NCI-H524 (cell line): ENCODE data around the gene GTF3C1.

Experiments used
- DNase-seq, 2 experiments: peaks; one replicate each; lab custom pipeline; 2025; lab: John Stamatoyannopoulos, UW

Gene GTF3C1

GRCh38 chr16:27486760-27487159 is 63.0 kb downstream of the GTF3C1 start:
- no peak for DNase-seq

- no peak for DNase-seq
Observed at GRCh38 chr16:27486344-27486743, 63.4 kb downstream of the GTF3C1 start.

GRCh38 chr16:27485811-27486210 is 63.9 kb downstream of the GTF3C1 start:
- DNase-seq: no peak

GRCh38 chr16:27485126-27485525 is 64.6 kb downstream of the GTF3C1 start:
- DNase-seq: no peak

GRCh38 chr16:27483624-27484023 is 66.1 kb downstream of the GTF3C1 start:
- DNase-seq: no peak

DNA sequence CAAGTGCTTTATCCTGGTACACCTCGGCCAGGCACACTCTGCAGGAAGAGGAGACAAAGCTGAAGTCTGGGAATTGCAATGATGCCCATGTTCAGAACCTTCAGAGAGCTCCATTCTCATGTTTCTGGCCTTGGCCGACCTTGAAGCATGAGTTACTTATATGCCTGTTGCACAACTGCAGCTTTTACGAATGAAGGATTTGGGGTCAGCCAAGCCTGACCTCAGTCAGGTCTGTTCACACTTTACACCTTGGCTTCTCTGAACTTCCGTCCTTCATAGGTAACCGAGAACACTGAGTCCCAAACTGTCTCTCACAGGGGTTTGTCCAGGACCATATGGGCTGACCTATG is 66.7 kb downstream of the GTF3C1 start:
- no peak for DNase-seq

DNA sequence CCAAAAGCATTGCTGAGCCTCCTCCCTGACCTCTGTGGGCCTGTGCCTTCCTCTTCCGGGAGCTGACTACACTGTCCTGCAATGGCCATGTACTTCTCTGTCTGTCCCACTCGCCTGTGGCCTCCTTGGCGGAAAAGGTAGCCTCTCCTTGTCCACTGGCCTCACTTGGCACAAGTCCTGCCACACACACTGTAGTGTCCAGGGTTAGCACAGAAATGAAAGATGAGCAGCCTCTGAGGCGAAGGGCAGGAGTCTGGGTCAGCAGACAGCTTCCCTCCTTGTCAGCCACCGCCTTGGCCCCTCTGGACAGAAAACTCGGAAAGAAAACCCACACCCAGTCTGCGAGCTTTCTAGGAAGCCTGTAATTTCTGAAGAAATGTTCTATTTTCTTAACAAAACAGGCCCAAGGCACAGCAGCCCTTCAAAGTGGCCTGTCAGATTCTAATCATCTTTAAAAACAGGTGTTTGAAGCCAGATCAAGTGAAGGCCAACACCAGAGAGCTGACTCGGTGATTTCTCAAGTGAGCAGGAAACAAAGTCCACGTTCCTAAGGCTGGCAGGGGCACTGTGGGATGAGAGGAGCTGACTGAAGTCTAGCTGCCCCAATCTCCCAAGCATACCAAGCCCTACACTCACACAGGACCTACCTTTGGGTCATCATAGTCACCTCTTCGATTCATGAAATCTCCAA is 67.2 kb downstream of the GTF3C1 start:
- DNase-seq: no peak

- DNase-seq: no peak
Observed at GRCh38 chr16:27481282-27481934, 68.3 kb downstream of the GTF3C1 start.

DNA sequence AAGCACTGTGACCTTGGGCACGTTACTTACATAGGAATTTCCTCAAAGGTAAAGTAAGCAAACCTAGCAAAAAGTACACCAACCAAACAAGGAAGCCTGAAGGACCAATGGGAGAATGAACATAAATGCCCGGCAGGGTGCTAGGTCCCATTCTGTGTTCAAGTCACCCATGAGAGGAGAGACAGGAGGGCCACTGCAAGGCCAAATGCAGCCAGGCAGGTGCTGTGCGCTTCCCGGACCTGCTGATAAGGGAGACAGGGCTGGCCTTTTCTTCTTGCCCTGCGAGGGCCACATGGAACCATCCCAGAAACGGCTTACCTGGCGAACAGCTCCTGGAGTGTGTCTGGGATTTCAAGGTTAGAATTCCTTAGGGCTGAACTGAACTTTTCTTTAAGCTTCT is 69.0 kb downstream of the GTF3C1 start:
- DNase-seq: no peak

DNA sequence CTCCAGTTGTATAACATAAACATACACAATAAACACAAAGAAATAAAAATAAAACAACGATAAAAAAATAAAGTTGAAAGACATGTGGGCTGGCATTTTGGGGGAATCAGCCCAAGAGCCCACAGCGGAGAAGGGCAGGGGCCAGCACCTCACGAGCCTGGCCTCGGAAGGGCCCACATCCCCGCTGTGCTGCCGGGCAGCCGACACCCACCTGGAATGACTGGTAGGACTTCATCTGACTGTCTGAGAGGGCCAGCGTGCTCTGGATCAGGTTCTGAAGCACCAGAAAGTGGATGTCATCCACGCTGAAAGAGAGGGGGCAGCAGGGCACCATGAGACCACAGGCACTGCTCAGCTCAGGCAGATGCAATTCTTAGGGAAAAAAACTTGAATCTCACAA is 73.5 kb downstream of the GTF3C1 start:
- peak in 1 of 2 experiments; percentile 27 for DNase-seq

DNA sequence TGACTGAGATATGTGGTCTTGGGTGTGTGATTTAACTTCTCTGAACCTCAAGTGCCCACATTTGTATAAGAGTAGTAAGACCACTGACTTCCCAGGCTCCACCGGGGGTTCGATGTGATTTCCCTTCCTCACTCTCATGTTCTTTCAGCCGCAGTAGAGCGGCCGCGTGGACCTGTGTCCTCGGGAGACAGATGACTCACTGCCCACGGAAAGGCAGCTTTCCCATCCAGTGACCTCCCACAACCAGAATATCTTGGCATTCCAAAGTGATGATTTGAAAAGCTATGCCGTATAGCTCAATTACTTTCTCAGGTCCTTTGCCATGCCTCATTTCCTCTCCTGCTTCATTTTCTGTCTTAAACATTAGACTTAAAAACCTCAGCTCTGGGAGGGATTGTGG is 74.2 kb downstream of the GTF3C1 start:
- no peak for DNase-seq

DNA sequence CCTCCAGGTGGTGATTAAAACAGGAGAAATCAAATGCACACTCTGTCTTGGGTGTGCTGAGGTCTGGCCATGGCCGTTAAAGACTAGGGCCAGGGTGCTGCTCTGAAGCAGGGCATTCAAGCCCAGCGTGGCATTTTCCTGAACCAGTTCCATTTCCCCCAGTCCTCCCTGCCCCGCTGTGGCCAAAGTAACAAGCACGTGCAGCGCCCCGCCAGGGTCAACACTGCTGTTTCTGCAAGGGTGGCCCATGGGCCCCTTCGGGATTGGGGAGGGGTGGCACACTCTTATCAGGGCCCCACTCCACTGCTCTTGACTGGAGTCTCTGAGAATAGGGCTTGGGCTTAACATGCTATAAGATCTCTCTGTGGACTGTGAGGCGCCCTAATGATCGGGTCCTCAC is 74.8 kb downstream of the GTF3C1 start:
- no peak for DNase-seq

DNA sequence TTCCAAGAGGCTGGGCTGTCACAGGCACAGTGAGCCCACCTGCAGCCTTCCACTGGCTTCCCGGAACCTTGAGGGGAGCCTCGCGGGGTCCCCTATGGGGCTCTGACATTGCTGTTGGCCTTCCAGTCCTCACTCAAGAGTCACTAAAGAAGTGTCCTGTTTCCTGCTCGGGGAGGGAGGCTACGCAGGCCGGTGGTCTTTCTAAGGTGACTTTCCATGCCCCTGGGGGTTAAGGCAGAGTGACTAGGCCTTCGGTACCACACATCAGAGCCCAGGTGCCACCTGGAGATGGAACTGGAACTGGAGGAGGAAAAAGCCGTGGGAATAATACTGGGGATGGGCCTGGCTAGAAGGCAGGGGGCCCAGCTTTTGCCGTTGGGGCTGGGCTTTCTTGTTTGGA is 75.7 kb downstream of the GTF3C1 start:
- DNase-seq: no peak

GRCh38 chr16:27473101-27473900 is 76.4 kb downstream of the GTF3C1 start:
- no peak for DNase-seq

- DNase-seq: no peak
Observed at GRCh38 chr16:27472091-27473020, 77.4 kb downstream of the GTF3C1 start.

- DNase-seq: no peak
Observed at GRCh38 chr16:27471661-27472060, 78.1 kb downstream of the GTF3C1 start.

DNA sequence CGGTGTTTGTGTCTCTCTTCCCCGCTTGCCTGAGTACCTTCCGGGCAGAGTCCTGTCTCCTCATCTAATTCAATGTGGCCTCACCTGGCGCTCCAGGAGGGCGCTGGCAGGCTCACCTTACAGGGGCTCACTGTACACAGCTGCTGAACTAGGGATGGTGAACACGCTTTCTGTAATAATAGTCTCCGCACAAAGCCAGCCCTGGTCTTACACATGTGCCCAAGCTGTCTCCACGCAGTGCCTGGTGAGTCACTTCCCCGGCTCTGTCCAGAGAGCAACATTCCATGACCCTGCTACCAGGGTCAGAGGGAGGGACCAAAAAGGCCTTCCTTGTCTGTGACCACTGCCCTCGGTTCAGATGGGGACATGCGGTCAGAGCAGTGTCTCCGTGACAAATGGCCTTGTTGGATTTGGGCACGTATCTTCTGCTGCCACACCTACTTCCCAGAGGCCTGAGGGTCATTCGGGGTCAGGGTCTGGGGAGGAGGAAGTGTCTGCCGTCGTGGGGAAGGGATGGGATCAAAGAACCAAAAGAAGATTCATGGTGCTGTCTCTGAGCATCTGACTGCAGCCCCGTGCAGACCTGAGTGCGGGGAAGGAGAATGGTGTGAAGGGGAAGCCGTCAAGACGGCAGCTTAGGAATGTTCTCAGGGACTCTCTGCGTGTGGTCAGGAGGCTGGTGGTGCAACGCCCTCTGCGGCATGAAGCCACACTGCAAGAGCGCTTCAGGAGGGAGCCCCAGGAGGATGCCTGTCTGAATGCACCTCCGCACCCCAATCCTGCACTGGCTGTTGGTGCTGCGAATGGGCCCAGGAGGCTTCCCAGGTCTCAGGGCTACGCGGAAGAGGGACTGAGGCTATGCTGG is 78.9 kb downstream of the GTF3C1 start:
- no peak for DNase-seq

- DNase-seq: no peak
Observed at GRCh38 chr16:27468941-27469531, 80.7 kb downstream of the GTF3C1 start.

DNA sequence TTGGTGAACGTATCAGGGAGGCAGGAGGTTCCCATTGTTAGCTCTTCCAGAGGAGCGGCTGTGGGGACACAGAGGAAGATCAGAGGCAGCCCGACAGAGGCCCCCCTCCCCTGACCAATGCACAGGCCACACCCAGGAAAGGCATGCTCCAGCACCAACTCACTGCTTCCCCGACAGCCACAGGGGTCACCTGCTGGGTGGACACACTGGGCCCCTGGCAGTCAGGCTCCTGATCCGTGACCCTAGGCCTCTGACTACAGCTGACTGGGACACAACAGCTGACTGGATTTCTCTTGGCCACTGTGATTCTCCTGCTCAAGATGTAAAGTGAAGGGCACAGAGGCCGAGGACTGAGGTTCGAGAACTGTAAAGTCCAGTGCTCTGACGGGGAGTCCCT is 84.2 kb downstream of the GTF3C1 start:
- DNase-seq: no peak

GRCh38 chr16:27464626-27465482 is 84.9 kb downstream of the GTF3C1 start:
- DNase-seq: no peak
